Fibroblast of skin of left biceps (primary cell): Measurements from ENCODE around the gene FBXO44.

Experiments used
- DNase-seq, 2 experiments: peaks; one replicate each; pipeline ENCODE4 v3.0.0-alpha.2; 2013; ENCODE audit warnings: low read depth in 2 of 2

FBXO44 gene

DNA sequence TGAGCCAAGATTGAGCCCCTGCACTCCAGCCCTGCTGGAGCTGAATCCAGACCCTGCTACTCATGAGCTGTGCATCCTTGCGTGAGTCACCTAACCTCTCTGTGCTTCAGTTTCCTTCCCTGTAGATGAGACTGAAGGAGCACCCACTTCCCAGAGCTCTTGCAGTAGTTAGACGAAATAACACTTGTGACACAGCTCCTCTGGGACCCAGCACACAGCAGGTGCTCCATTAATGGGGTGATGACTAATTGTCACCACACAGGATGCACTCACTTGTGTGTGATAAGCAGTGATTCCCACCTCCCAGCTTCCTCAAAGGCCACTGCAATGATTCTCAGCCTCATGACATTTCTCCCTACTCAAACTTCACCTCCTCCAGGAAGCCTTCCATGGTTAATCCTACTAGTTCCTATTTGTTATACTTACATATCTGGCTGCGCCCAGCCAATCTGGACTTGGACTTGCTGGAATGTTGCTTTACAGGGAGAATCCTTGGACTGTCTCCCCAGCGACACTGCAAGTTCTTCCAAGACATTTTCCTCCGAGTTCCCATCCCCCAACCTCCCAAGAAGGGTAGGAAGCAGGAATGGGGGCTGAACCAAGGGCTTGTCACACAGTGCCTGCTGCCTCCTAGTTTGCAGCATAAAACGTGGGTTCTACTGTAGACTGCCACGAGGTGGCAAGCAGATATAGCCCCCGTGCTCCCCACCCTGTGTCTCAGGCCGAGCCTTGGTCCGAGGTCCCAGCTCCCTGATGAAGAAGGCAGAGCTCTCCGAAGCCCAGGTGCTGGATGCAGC, 54.1 kb downstream of the FBXO44 start:
- no peak for DNase-seq

DNA sequence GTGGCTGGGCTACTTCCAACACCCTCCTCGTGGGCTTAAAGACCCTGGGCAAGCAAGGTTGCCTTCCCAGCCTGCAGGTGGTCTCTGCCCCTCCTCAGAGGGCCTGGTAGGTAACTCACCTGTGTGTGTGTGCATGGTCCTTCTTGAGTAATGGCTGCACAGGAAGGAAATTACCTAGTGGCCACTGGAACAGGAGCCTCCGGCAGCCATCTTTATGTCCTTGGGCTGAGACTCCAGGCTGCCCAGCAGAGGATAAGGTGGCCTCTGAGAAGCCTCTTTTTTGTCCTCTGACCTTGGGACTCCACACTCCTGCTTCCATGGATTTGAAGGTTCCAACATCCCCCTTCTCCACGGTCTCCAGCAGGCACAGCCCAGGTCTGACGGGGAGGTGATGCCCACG, 56.8 kb downstream of the FBXO44 start:
- DNase-seq, result no peak

DNA sequence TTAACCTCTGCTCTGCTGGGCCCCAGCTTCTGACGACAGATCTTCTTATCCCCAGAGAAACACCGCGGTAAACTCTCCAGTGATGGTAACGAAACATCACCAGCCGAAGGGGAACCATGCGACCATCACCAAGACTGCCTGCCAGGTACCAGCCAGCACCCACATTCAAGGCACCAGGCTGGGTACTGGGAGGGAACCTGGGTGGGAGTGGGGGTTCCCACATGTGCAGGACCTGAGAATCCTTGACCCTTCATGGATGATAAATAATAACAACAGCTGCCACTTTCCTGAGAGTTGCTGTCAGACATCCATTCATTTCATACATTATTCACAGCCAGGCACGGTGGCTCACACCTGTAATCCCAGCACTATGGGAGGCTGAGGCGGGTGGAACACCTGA, 57.6 kb downstream of the FBXO44 start:
- no peak for DNase-seq
